KOPT-K1 (cell line): Measurements from ENCODE around the gene WWTR1.

Experiments
- H3K27ac ChIP-seq: fragments of 200-600 bp; sonication (generic); 2 replicates; pipeline ENCODE4 v1.5.1; 2016; ENCODE audit warnings: antibody characterized with exemption, mild to moderate bottlenecking, low read depth, low read length; ENCODE audit not compliant: poor library complexity, severe bottlenecking
- H3K36me3 ChIP-seq: fragments of 200-600 bp; sonication (generic); 2 replicates; pipeline ENCODE4 v1.5.1; 2017; ENCODE audit warnings: antibody characterized with exemption, mild to moderate bottlenecking, low read length, moderate library complexity; ENCODE audit not compliant: insufficient read depth
- H3K9me3 ChIP-seq: fragments of 200-600 bp; sonication (generic); 2 replicates; pipeline ENCODE4 v1.5.1; 2017; ENCODE audit warnings: antibody characterized with exemption, low read length, mild to moderate bottlenecking; ENCODE audit not compliant: insufficient read depth, poor library complexity, severe bottlenecking

WWTR1 gene

GRCh38 chr3:149596134-149596770 lies 61.6 kb downstream of the WWTR1 start:
- no peaks in the 10 kb centered on the region for H3K9me3 ChIP-seq
- H3K27ac ChIP-seq: no peak overlapping the region
- H3K36me3 ChIP-seq: no peaks in the 10 kb centered on the region

DNA sequence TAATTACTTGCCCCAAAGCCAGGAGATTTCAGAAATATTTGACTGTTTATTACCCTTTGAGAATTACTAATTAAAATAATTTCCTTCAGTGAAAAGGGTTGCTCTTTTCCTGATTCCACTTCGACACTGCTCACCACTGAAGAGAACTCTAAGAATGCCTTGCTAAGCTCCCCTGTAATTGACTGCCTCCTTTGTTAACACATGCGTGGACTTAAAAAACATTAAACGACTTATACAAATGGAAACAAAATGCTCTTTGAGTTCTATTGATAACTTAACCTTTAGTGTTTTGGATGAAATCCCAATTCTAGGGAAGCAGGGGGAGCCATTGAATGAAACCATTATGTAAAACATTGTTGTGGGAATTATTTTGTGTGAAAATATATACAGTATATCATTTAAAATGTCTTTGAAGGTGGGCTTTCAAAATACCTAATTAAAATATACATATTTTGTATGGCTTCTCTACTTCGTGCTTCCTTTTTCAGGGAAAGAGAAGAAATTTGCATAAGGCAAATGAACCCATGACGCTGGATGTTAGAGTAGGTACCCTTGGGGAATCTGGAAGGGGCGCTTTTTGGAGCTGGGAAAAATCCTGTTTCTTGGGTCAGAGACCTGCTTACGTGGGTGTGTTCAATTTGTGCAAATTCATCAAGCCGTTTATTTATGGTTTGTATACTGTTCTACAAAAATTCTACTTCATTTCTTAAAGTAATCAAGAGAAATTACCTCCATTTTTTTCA lies 64.2 kb downstream of the WWTR1 start:
- H3K27ac ChIP-seq: no peak overlapping the region
- no peaks in the 10 kb centered on the region for H3K9me3 ChIP-seq
- no peaks in the 10 kb centered on the region for H3K36me3 ChIP-seq

GRCh38 chr3:149592758-149593240 lies 65.0 kb downstream of the WWTR1 start:
- Histone ChIP-seq H3K36me3 (no peaks in the 10 kb centered on the region), H3K9me3 (no peaks in the 10 kb centered on the region), H3K27ac (no peak overlapping the region)

DNA sequence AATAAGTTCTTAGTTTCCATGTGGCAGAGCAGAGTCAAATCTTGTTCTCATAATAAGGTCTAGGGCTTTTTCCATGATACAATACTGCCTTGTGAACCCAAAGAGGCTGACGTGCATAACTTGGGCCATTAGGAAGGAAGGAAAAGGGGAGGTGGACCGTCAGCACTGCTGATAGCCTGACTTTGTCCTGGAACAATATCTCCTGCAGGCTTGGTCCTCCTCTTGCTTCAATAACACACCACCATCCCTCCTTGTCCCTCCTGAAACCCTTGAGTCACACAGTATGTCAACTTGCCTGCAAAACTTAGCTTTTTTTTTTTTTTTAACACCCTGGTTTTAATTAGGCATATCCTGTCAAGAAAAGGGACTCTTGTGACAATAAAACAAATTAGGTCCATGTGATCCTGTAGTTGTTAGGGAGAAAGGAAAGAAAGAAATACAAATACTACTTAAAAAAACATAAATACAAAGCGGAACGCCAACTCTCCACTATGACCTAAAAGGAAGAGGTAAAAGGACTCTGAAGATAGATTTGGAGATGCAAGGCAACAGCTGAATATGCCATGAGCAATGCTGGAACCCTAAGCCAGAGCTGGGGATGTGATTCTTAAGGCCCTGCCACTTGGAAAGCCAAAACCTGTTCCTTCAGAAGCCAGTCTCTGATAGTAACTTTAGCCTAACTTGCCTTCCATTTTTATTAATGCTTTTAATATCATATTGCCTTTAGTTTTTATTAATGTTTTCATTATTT lies 67.0 kb downstream of the WWTR1 start:
- no peak overlapping the region for H3K27ac ChIP-seq
- H3K36me3 ChIP-seq: no peaks in the 10 kb centered on the region
- H3K9me3 ChIP-seq: no peaks in the 10 kb centered on the region

GRCh38 chr3:149589332-149589731 lies 68.5 kb downstream of the WWTR1 start:
- no peaks in the 10 kb centered on the region for H3K36me3 ChIP-seq
- H3K27ac ChIP-seq: no peak overlapping the region
- no peaks in the 10 kb centered on the region for H3K9me3 ChIP-seq

DNA sequence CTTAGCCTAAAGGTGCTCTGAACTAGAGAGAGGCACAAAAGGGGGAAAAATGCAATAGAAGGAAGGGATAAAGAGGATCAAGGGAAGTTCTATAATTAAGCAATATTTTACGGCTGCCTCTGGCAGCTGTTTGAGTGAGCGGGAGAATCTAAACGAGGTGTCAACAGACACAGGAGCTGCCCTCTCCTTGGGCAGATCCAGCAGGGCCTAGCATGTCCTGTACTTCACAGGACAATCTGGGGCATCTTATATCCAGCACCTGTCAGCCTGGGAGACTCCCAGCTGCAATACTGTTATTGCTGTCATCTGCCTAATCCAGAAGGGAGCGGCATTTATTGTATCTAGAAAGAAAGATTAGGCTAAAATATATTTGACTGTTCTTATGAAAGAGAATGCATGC lies 68.9 kb downstream of the WWTR1 start:
- H3K27ac ChIP-seq: no peak overlapping the region
- no peaks in the 10 kb centered on the region for H3K9me3 ChIP-seq
- no peaks in the 10 kb centered on the region for H3K36me3 ChIP-seq

DNA sequence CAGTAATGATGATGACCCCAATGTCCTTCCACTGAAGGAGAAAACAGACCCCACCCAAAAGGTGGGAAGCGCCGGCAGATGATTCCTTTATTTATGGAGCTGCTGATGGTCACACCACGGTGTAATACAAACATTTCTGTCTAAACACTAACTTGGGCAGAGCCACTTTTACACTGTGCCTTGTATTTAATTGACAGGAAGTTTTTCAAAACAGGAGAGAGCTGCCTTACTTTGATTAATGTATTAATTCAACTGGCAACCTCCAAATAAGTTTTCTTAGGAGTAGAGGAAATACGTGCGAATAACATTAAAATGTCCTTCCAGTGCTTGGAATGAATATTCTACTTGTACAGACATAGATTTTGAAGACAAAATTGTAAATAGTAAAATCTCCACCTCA lies 70.4 kb downstream of the WWTR1 start:
- H3K36me3 ChIP-seq: no peaks in the 10 kb centered on the region
- no peak overlapping the region for H3K27ac ChIP-seq
- H3K9me3 ChIP-seq: no peaks in the 10 kb centered on the region

- Histone ChIP-seq H3K36me3 (no peaks in the 10 kb centered on the region), H3K27ac (no peak overlapping the region), H3K9me3 (no peaks in the 10 kb centered on the region)
These were observed 71.0 kb downstream of the WWTR1 start for GRCh38 chr3:149586871-149587270.

GRCh38 chr3:149585401-149585726 lies 72.5 kb downstream of the WWTR1 start:
- no peak overlapping the region for H3K27ac ChIP-seq
- no peaks in the 10 kb centered on the region for H3K36me3 ChIP-seq
- no peaks in the 10 kb centered on the region for H3K9me3 ChIP-seq

DNA sequence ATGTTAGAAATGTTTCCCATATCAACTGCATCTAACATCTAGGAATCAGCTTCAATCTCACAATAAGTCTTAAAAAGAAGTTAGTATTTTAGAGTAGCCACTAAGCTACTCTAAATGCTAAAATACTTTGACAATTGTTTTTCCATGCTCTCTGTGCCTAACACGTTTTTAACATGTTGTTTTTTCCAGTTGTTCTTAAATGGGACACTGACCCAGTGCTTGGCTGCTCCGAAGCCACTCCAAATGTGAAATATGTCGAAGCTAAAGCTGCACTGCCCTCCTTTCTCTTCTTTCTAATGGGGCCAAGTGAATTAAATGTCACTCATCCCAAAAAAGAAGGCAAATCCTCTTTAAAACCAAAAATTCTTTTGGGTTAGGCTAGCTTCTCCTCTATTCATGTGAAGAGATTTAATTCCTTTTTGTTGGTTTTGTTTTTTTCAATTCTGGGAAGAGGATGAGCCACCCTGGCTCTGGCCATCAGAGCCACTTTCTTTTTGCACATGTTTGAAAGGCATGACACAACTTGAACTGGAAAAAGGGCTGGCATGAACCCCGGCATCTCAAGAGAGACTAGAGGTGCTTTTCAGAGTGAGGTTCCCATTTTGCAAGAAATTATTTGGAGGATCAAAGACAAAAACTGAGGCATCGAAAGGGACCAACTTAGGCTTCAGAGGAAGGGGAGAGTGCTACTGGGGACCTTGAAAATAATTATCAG lies 73.7 kb downstream of the WWTR1 start:
- Histone ChIP-seq H3K27ac (no peak overlapping the region), H3K9me3 (no peaks in the 10 kb centered on the region), H3K36me3 (no peaks in the 10 kb centered on the region)

GRCh38 chr3:149582395-149582794 lies 75.4 kb downstream of the WWTR1 start:
- H3K27ac ChIP-seq: no peak overlapping the region

GRCh38 chr3:149581681-149582370 lies 76.0 kb downstream of the WWTR1 start:
- Histone ChIP-seq H3K9me3 (no peaks in the 10 kb centered on the region), H3K27ac (no peak overlapping the region)

More at GRCh38 chr3:149582395-149582794, 75.4 kb downstream of the WWTR1 start:
- Histone ChIP-seq H3K9me3 (no peaks in the 10 kb centered on the region), H3K36me3 (no peaks in the 10 kb centered on the region)

GRCh38 chr3:149581248-149581647 lies 76.6 kb downstream of the WWTR1 start:
- H3K36me3 ChIP-seq: no peaks in the 10 kb centered on the region
- H3K27ac ChIP-seq: no peak overlapping the region
- no peaks in the 10 kb centered on the region for H3K9me3 ChIP-seq

More at GRCh38 chr3:149581681-149582370, 76.0 kb downstream of the WWTR1 start:
- no peaks in the 10 kb centered on the region for H3K36me3 ChIP-seq

GRCh38 chr3:149579838-149580542 lies 77.8 kb downstream of the WWTR1 start:
- Histone ChIP-seq H3K36me3 (no peaks in the 10 kb centered on the region), H3K9me3 (no peaks in the 10 kb centered on the region), H3K27ac (no peak overlapping the region)
